GM10266 (cell line): ENCODE measurements around the gene TOX4.

ENCODE experiments used
- DNase-seq: peaks from one replicate; pipeline ENCODE4 v3.0.0; 2012; ENCODE audit errors: extremely low spot score
- CTCF ChIP-seq: IDR thresholded peaks from 2 replicates; pipeline ENCODE4 v1.5.1; 2012; ENCODE audit warnings: mild to moderate bottlenecking, low read depth; ENCODE audit not compliant: control insufficient read depth, insufficient read depth; ENCODE audit errors: missing control alignments

TOX4 gene

DNA sequence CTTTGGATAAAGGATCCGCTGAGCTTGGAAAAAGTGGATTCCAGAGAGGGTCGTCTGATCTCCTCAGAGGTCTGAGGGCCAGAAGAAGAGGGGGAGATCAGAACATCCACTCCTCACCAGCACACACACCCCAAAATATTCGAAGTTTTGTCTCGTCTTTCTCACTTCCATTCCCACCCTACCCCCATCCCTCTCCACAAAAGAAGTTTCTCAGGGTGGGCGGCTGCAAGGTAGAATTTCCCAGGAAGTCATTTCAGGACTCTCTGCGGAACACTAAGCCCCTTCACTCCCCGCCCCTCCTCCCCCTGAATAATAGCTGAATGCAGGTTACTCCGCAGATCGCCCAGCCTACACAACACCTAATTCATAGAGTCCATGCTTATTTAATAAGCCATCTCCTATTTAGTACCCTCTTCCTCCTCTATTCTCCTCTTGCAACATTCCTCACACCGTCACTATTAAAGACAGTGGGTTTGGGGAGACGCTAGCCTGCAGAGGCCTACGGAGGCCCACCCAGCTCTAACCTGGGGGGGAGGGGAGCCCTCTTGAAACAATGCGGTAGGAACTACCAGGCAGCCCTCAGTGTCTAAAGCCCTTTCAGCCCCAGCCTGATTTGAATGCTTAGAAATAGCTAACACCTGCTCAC lies 49.8 kb downstream of the TOX4 start:
- no peak for DNase-seq
- TF ChIP-seq CTCF: no peak

- TF ChIP-seq CTCF: no peak
- no peak for DNase-seq
Observed at GRCh38 chr14:21527318-21527679, 50.3 kb downstream of the TOX4 start.

DNA sequence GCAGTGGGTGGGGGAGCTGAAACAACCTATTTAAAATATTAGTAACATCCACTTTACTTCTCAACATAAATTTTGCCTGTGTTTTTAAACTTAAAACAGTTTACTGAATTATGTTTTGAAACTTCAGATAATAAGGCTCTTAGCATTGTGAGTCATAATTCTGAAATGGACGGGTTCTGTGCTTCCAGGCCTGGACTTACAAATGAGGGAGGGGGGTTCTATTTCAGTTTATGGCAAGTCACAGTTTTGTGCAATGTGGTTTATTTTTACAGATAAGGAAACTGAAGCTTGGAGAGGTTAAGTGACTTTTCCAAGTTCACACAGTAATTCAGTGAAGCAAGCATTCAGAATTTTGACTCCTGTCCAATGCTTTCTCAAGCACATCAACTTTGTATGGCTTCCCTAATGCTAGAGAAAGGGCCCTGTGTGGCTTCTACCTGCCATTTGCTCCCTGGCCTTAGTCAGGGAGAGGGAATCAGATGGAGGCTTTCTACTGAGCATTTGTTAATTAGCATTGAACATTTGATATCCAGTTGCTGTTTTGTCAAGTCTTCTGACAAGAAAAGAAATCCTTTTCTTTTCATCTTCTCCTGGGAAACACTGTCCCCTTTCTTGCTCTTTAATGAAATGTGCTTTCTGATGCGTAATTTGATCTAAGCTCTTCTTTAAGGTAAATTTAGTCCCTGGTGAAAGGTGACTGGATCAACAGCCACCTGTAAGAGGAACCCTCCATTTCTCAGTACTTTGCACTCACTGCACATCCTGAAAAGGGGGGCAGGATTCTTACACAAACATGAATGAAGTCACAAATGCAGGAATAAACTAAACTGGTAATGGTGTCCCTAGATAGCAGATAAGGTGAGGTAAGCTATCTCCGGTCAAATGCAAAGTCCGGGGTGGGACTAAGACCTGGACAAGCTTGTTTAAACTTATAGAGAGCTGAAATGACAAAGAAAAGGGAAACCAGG lies 51.7 kb downstream of the TOX4 start:
- DNase-seq: no peak
- TF ChIP-seq CTCF: no peak

GRCh38 chr14:21529515-21529914 lies 52.5 kb downstream of the TOX4 start:
- no peak for DNase-seq
- TF ChIP-seq CTCF: no peak

- no peak for DNase-seq
- no peak for TF ChIP-seq CTCF
Observed at GRCh38 chr14:21533294-21533693, 56.3 kb downstream of the TOX4 start.

DNA sequence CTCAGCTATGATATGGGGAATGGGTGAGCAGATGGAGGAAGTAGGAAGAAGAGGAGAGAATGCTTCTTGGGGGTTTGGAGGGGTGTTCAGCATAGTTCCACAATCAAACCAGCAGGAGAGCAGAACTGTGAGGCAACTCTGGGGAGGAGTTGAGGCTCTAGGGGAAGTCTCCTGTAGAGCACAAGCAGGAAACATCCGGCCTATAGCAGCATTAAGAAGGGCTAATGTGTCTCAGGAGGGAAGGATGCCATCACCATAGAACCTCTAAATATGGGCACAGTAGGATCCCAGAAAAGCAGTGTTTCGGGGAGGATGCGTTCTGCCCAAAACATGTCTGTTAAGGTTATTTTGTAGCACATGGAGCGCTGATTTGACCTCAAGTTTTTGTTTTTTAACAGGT lies 57.6 kb downstream of the TOX4 start:
- DNase-seq: no peak
- TF ChIP-seq CTCF: no peak
